H1 (cell line): ENCODE data around the gene USP35. TPM values are rescaled to one million over a fixed set of nuclear protein-coding genes. Genes with fewer than 3 reads are reported as not detected.

Source experiments
- SP2 ChIP-seq: IDR thresholded peaks from 2 replicates; pipeline ENCODE4 v1.6.1; 2012; ENCODE audit warnings: mild to moderate bottlenecking, low read length, inconsistent platforms
- polyA plus RNA-seq, 7 experiments: library from polyadenylated mRNA; depleted of rRNA in 3 of 7; stranded (reverse) in 5 of 7; unstranded in 2 of 7; fragments of >200 nt in 5 of 7; fragments of 200-250 nt in 2 of 7; gene quantifications; 1 replicate in 5 of 7; 2 replicates in 1 of 7; 4 replicates in 1 of 7; pipeline versions ENCODE4 v1.2.1 to v1.2.3, GENCODE V29; 2011 to 2013; ENCODE audit warnings: missing spikeins in 2 of 7, mixed read lengths in 2 of 7
- total RNA-seq: library from RNA; stranded (reverse); fragmentation: NEBNext Ultra II Directional; extraction: Animal tissue kit (Norgen Biotek cat#: 25700); gene quantifications from 2 replicates; pipeline ENCODE4 v1.2.1, GENCODE V29; 2021
- TF ChIP-seq, protein P1 (sequence below): fragments of 300-600 bp; sonication (generic); IDR thresholded peaks from 2 replicates; pipeline ENCODE4 v1.7.1; 2012; ENCODE audit warnings: low read length, moderate library complexity, mild to moderate bottlenecking, inconsistent platforms; ENCODE audit not compliant: insufficient replicate concordance

USP35 gene
- total and polyA plus RNA-seq, 2 of the 8 experiments (the other 6 are each of a cell fraction or from before 2014, with no cell fraction given), result 4.6 to 6.8 TPM

DNA sequence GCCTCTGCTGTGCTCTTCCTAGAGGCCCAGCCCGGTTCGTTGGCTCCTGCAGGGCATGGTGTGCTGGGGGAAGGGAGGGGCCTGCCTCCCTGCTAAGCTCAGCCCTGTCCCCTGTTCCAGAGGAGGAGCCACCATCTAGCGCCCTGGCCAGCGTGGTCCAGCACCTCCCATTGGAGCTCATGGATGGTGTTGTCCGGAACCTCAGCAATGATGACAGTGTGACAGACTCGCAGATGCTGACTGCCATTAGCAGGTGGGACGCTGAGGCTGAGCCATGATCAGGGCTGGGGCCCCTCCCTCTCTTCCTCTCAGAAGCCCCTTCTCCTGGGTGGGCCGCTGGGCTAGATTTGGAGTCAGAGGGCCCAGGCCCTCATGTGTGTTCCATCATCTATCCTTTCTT, 9.1 kb downstream of the USP35 start (continued):
- TF ChIP-seq, protein P1, sequence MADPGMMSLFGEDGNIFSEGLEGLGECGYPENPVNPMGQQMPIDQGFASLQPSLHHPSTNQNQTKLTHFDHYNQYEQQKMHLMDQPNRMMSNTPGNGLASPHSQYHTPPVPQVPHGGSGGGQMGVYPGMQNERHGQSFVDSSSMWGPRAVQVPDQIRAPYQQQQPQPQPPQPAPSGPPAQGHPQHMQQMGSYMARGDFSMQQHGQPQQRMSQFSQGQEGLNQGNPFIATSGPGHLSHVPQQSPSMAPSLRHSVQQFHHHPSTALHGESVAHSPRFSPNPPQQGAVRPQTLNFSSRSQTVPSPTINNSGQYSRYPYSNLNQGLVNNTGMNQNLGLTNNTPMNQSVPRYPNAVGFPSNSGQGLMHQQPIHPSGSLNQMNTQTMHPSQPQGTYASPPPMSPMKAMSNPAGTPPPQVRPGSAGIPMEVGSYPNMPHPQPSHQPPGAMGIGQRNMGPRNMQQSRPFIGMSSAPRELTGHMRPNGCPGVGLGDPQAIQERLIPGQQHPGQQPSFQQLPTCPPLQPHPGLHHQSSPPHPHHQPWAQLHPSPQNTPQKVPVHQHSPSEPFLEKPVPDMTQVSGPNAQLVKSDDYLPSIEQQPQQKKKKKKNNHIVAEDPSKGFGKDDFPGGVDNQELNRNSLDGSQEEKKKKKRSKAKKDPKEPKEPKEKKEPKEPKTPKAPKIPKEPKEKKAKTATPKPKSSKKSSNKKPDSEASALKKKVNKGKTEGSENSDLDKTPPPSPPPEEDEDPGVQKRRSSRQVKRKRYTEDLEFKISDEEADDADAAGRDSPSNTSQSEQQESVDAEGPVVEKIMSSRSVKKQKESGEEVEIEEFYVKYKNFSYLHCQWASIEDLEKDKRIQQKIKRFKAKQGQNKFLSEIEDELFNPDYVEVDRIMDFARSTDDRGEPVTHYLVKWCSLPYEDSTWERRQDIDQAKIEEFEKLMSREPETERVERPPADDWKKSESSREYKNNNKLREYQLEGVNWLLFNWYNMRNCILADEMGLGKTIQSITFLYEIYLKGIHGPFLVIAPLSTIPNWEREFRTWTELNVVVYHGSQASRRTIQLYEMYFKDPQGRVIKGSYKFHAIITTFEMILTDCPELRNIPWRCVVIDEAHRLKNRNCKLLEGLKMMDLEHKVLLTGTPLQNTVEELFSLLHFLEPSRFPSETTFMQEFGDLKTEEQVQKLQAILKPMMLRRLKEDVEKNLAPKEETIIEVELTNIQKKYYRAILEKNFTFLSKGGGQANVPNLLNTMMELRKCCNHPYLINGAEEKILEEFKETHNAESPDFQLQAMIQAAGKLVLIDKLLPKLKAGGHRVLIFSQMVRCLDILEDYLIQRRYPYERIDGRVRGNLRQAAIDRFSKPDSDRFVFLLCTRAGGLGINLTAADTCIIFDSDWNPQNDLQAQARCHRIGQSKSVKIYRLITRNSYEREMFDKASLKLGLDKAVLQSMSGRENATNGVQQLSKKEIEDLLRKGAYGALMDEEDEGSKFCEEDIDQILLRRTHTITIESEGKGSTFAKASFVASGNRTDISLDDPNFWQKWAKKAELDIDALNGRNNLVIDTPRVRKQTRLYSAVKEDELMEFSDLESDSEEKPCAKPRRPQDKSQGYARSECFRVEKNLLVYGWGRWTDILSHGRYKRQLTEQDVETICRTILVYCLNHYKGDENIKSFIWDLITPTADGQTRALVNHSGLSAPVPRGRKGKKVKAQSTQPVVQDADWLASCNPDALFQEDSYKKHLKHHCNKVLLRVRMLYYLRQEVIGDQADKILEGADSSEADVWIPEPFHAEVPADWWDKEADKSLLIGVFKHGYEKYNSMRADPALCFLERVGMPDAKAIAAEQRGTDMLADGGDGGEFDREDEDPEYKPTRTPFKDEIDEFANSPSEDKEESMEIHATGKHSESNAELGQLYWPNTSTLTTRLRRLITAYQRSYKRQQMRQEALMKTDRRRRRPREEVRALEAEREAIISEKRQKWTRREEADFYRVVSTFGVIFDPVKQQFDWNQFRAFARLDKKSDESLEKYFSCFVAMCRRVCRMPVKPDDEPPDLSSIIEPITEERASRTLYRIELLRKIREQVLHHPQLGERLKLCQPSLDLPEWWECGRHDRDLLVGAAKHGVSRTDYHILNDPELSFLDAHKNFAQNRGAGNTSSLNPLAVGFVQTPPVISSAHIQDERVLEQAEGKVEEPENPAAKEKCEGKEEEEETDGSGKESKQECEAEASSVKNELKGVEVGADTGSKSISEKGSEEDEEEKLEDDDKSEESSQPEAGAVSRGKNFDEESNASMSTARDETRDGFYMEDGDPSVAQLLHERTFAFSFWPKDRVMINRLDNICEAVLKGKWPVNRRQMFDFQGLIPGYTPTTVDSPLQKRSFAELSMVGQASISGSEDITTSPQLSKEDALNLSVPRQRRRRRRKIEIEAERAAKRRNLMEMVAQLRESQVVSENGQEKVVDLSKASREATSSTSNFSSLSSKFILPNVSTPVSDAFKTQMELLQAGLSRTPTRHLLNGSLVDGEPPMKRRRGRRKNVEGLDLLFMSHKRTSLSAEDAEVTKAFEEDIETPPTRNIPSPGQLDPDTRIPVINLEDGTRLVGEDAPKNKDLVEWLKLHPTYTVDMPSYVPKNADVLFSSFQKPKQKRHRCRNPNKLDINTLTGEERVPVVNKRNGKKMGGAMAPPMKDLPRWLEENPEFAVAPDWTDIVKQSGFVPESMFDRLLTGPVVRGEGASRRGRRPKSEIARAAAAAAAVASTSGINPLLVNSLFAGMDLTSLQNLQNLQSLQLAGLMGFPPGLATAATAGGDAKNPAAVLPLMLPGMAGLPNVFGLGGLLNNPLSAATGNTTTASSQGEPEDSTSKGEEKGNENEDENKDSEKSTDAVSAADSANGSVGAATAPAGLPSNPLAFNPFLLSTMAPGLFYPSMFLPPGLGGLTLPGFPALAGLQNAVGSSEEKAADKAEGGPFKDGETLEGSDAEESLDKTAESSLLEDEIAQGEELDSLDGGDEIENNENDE, result no peak
- no peak for TF ChIP-seq SP2
- TF ChIP-seq, all 59 proteins: peak for 0
